Heart left ventricle (tissue), 13 donors: Measurements from ENCODE around the gene AP3B1.

Experiments
- POLR2A ChIP-seq, 2 donors: fragments of 450-650 bp; IDR thresholded peaks; one replicate each; pipeline ENCODE4 v1.6.1; 2017; ENCODE audit warnings: antibody characterized with exemption in 2 of 2, mild to moderate bottlenecking in 2 of 2, moderate library complexity in 2 of 2
- TF ChIP-seq, protein P1 (sequence below), 12 donors: fragments of 200-600 bp; sonication (generic) in 4 of 12; IDR thresholded peaks; one replicate each; pipeline versions ENCODE4 v1.5.0 to v1.8.0; 2018 to 2022; ENCODE audit warnings: antibody characterized with exemption in 12 of 12, mild to moderate bottlenecking in 5 of 12
- donor health status: ischemic (EF 13 %, LVEDD 7.1; RV severe dilation, severe dysfunction).
- donor health status: DM: no; HTN: yes; CAD: no.
- donor health status: DM: no; HTN: no; CAD: no.
- donor health status: ischemic (EF 25% LVEDD 6.9; RV normal size, moderate dysfunction).
- donor health status: ischemic (EF 25% LVEDD 5.7; RV mildly dilated, moderate dysfunction).
- donor health status: ischemic (EF 35%, LVEDD 5.7; RV mildly dilated, moderate dysfunction).
- donor health status: nonischemic (EF 11% LVEDD 7.7; RV severe dilation, severe dysfunction).
- donor health status: DM: yes; HTN: yes; CAD: no.
- donor health status: PGD.
- donor health status: ischemic (EF 29% LVEDD 5.4; RV normal size, mild dysfunction).
- donor health status: nonischemic (EF 23%, LVEDD 6.1; RV moderate dilation, normal function).

DNA sequence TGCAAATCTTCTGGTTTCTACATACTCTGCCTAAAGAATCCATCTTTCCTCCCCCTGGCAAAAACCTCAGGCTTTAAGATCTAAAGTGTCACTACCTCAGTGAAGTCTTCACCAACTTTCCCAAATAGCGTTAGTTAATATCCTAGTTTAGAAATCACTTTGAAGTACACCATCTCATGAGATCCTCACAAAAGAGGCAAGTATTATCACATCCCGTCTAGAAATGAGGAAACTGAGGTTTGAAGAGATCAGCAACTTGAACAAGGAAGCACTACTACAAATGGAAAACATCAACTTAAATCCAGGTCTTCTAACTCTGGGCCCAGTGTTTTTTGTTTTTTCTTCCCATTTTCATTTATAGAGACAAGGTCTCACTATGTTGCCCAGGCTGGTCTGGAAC is 4.6 kb downstream of the AP3B1 start:
- TF ChIP-seq, protein P1, sequence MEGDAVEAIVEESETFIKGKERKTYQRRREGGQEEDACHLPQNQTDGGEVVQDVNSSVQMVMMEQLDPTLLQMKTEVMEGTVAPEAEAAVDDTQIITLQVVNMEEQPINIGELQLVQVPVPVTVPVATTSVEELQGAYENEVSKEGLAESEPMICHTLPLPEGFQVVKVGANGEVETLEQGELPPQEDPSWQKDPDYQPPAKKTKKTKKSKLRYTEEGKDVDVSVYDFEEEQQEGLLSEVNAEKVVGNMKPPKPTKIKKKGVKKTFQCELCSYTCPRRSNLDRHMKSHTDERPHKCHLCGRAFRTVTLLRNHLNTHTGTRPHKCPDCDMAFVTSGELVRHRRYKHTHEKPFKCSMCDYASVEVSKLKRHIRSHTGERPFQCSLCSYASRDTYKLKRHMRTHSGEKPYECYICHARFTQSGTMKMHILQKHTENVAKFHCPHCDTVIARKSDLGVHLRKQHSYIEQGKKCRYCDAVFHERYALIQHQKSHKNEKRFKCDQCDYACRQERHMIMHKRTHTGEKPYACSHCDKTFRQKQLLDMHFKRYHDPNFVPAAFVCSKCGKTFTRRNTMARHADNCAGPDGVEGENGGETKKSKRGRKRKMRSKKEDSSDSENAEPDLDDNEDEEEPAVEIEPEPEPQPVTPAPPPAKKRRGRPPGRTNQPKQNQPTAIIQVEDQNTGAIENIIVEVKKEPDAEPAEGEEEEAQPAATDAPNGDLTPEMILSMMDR (IDR thresholded peaks at IDR 0.05): no peak
- TF ChIP-seq POLR2A (IDR thresholded peaks at IDR 0.05): no peak
